Tibial nerve (tissue), 4 donors: ENCODE results near the gene MTFMT. TPM values are rescaled to one million over a fixed set of nuclear protein-coding genes. Genes with fewer than 3 reads are reported as not detected.

Experiments used
- DNase-seq, 2 donors: peaks; one replicate each; pipeline ENCODE4 v3.0.0-alpha.2; 2019; ENCODE audit warnings: low spot score in 2 of 2
- H3K27ac ChIP-seq, 4 donors: fragments of 200-600 bp; sonication (generic) in 3 of 4; one replicate each; pipeline ENCODE4 v1.5.1; 2017 to 2019; ENCODE audit warnings: mild to moderate bottlenecking in 1 of 4
- H3K27me3 ChIP-seq, 2 donors: fragments of 200-600 bp; sonication (generic) in 1 of 2; one replicate each; pipeline versions ENCODE4 v1.5.1 to v1.6.0; 2017 to 2019
- H3K36me3 ChIP-seq, 3 donors: fragments of 200-600 bp; sonication (generic); one replicate each; pipeline ENCODE4 v1.5.1; 2018 to 2019
- H3K4me1 ChIP-seq, 4 donors: fragments of 200-600 bp; sonication (generic) in 3 of 4; one replicate each; pipeline ENCODE4 v1.5.1; 2017 to 2019
- H3K4me3 ChIP-seq, 4 donors: fragments of 200-600 bp; sonication (generic) in 3 of 4; one replicate each; pipeline ENCODE4 v1.5.1; 2017 to 2019; ENCODE audit warnings: mild to moderate bottlenecking in 1 of 4, moderate library complexity in 1 of 4
- H3K9me3 ChIP-seq, 4 donors: fragments of 200-600 bp; sonication (generic) in 3 of 4; one replicate each; pipeline ENCODE4 v1.5.1; 2017 to 2019
- EP300 ChIP-seq, 2 donors: sonication (generic); formaldehyde crosslinking; IDR thresholded peaks; one replicate each; pipeline ENCODE4 v1.6.1; 2017; ENCODE audit warnings: antibody characterized with exemption in 2 of 2, mild to moderate bottlenecking in 1 of 2
- POLR2A ChIP-seq, 2 donors: fragments of 450-650 bp; IDR thresholded peaks; one replicate each; pipeline ENCODE4 v1.6.1; 2017; ENCODE audit warnings: antibody characterized with exemption in 2 of 2, mild to moderate bottlenecking in 2 of 2, moderate library complexity in 2 of 2
- WGBS, 2 donors: methylation state at CpG; one replicate each; pipeline ENCODE4 v1.1.5; 2018; 5-methylcytosine and 5-hydroxymethylcytosine counted together
- total RNA-seq, 4 donors: library from RNA; depleted of rRNA; stranded (reverse); fragments of >200 nt; gene quantifications; one replicate each; pipeline ENCODE4 v1.1.0, GENCODE V29; 2016
- TF ChIP-seq, protein P1 (sequence below), 5 experiments: fragments of 200-600 bp in 3 of 5; fragments of 450-650 bp in 2 of 5; sonication (generic) in 3 of 5; IDR thresholded peaks; one replicate each; pipeline ENCODE4 v1.5.1; 2016 to 2019; ENCODE audit warnings: antibody characterized with exemption in 5 of 5, mild to moderate bottlenecking in 3 of 5, moderate library complexity in 2 of 5

MTFMT gene
- total RNA-seq, 4 donors from 2014 or later: 36.8 to 45.7 (median 41.2) TPM

- Histone ChIP-seq H3K36me3 (peaks cover 0 to 38% (median 0%) of the 10 kb centered on the region in 3 donors), H3K4me1 (peaks cover 0 to 73% (median 23%) of the 10 kb centered on the region in 4 donors), H3K27me3 (no peaks in the 10 kb centered on the region), H3K9me3 (no peaks in the 10 kb centered on the region), H3K4me3 (no peak overlapping the region), H3K27ac (peak overlapping the region in 2 of 4 donors; percentile 57 to 69)
- no peak for TF ChIP-seq POLR2A (IDR thresholded peaks at IDR 0.05)
- TF ChIP-seq, protein P1, sequence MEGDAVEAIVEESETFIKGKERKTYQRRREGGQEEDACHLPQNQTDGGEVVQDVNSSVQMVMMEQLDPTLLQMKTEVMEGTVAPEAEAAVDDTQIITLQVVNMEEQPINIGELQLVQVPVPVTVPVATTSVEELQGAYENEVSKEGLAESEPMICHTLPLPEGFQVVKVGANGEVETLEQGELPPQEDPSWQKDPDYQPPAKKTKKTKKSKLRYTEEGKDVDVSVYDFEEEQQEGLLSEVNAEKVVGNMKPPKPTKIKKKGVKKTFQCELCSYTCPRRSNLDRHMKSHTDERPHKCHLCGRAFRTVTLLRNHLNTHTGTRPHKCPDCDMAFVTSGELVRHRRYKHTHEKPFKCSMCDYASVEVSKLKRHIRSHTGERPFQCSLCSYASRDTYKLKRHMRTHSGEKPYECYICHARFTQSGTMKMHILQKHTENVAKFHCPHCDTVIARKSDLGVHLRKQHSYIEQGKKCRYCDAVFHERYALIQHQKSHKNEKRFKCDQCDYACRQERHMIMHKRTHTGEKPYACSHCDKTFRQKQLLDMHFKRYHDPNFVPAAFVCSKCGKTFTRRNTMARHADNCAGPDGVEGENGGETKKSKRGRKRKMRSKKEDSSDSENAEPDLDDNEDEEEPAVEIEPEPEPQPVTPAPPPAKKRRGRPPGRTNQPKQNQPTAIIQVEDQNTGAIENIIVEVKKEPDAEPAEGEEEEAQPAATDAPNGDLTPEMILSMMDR (IDR thresholded peaks at IDR 0.05): no peak
- TF ChIP-seq EP300 (IDR thresholded peaks at IDR 0.05): no peak
- WGBS, 2 donors: 71 to 75% methylated on average over 6 of the region's 6 CpGs
- no peak for DNase-seq
Measured at GRCh38 chr15:64981812-64982431, 47.5 kb downstream of the MTFMT start.

GRCh38 chr15:64979252-64979710, 50.2 kb downstream of the MTFMT start:
- H3K36me3 ChIP-seq: peaks cover 0 to 62% (median 5%) of the 10 kb centered on the region in 3 donors
- WGBS, 2 donors: 40 to 41% methylated on average over 7 of the region's 7 CpGs
- DNase-seq: no peak
- no peaks in the 10 kb centered on the region for H3K9me3 ChIP-seq
- peaks cover 0 to 47% (median 14%) of the 10 kb centered on the region in 4 donors for H3K4me1 ChIP-seq
- H3K27ac ChIP-seq: peak overlapping the region; percentile 8 to 70 (median 45)
- no peak overlapping the region for H3K4me3 ChIP-seq
- no peaks in the 10 kb centered on the region for H3K27me3 ChIP-seq
- TF ChIP-seq, protein P1 (IDR thresholded peaks at IDR 0.05): no peak
- peak in 1 of 2 donors; percentile 16 for TF ChIP-seq EP300 (IDR thresholded peaks at IDR 0.05)

- peaks cover 0 to 92% (median 21%) of the 10 kb centered on the region in 3 donors for H3K36me3 ChIP-seq
- H3K27ac ChIP-seq: no peak overlapping the region
- H3K9me3 ChIP-seq: no peaks in the 10 kb centered on the region
- H3K27me3 ChIP-seq: no peaks in the 10 kb centered on the region
- H3K4me3 ChIP-seq: no peak overlapping the region
- H3K4me1 ChIP-seq: peaks cover 0 to 15% (median 7%) of the 10 kb centered on the region in 4 donors
- TF ChIP-seq POLR2A (IDR thresholded peaks at IDR 0.05): no peak
- no peak for TF ChIP-seq EP300 (IDR thresholded peaks at IDR 0.05)
- TF ChIP-seq, protein P1 (IDR thresholded peaks at IDR 0.05): no peak
- no peak for DNase-seq
- WGBS, 2 donors: 86 to 93% methylated on average over 5 of the region's 5 CpGs
Measured at GRCh38 chr15:64975390-64975789, 54.0 kb downstream of the MTFMT start.

DNA sequence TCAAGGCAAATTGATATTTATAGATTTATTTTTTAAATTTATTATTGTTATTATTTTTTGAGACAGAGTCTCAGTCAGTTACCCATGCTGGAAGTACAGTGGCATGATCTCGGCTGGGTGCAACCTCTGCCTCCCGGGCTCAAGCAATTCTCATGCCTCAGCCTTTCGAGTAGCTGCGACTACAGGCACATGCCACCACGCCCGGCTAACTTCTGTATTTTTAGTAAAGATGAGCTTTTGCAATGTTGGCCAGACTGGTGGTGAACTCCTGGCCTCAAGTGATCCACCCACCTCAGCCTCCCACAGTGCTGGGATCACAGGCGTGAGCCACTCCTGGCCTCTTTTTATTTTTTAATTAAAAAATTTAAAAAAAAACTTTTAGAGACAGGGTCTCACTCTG, 58.7 kb downstream of the MTFMT start:
- H3K4me3 ChIP-seq: no peak overlapping the region
- no peak for TF ChIP-seq EP300 (IDR thresholded peaks at IDR 0.05)
- TF ChIP-seq, protein P1 (IDR thresholded peaks at IDR 0.05): no peak
- TF ChIP-seq POLR2A (IDR thresholded peaks at IDR 0.05): no peak
- WGBS, 2 donors: 70 to 71% methylated on average over 7 of the region's 7 CpGs
- DNase-seq: no peak
- H3K36me3 ChIP-seq: peaks cover 0 to 94% (median 16%) of the 10 kb centered on the region in 3 donors
- H3K9me3 ChIP-seq: no peaks in the 10 kb centered on the region
- H3K27me3 ChIP-seq: no peaks in the 10 kb centered on the region
- no peaks in the 10 kb centered on the region for H3K4me1 ChIP-seq
- no peak overlapping the region for H3K27ac ChIP-seq

GRCh38 chr15:64969401-64969800, 60.0 kb downstream of the MTFMT start:
- TF ChIP-seq, protein P1 (IDR thresholded peaks at IDR 0.05): no peak
- no peak for TF ChIP-seq POLR2A (IDR thresholded peaks at IDR 0.05)
- no peak for TF ChIP-seq EP300 (IDR thresholded peaks at IDR 0.05)
- Histone ChIP-seq H3K27me3 (no peaks in the 10 kb centered on the region), H3K4me3 (no peak overlapping the region), H3K27ac (no peak overlapping the region), H3K4me1 (no peaks in the 10 kb centered on the region), H3K36me3 (peaks cover 0 to 94% (median 24%) of the 10 kb centered on the region in 3 donors), H3K9me3 (no peaks in the 10 kb centered on the region)
- DNase-seq: no peak
- 90 to 100% methylated on average over 1 of the region's 1 CpG for WGBS, 2 donors
